Retinal pigment epithelial cell (primary cell): ENCODE data around the gene FOXI3.

ENCODE experiments used
- DNase-seq: peaks from one replicate; pipeline ENCODE4 v3.0.0-alpha.2; 2010; ENCODE audit warnings: low read depth
- H3K4me3 ChIP-seq: 2 replicates; pipeline ENCODE4 v1.5.1; 2011; ENCODE audit warnings: mild to moderate bottlenecking, low read length, control low read depth, moderate library complexity
- CTCF ChIP-seq: conservative IDR thresholded peaks from 2 replicates; pipeline ENCODE4 v1.5.1; 2011; ENCODE audit warnings: low read depth, low read length, control low read depth, inconsistent platforms

The FOXI3 gene

DNA sequence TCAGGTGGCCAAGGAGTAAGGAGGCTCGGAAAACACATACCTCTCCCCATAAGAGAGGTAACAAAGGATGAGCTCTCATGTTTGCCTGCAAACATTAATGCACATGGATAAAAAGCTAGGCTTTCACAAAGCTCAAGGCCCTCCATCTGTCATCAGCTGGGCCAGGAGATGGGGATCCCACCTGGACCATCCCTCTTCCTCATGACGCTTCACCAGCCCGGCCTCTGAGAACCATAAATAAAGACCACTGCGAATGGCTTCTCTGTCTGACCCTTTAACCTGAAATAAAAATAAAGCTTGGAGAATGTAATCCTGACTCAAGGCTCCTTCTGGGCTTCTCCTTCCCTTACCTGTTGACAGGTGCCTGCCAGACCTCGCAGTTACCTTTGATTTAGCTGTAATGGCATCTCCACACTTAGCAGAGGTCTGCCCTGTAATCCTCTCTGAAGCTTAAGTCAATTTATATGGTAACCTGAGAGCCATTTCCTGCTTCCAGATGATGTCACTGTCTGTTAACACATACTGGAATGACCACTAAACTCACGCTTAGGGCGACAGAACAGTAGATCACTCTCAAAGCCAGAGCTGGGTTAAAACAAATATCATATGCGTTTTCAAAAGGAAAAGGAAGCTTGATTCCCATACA is 29.3 kb upstream of the FOXI3 start:
- H3K4me3 ChIP-seq = no peak overlapping the region
- TF ChIP-seq CTCF = no peak
- DNase-seq = peak; percentile 24

DNA sequence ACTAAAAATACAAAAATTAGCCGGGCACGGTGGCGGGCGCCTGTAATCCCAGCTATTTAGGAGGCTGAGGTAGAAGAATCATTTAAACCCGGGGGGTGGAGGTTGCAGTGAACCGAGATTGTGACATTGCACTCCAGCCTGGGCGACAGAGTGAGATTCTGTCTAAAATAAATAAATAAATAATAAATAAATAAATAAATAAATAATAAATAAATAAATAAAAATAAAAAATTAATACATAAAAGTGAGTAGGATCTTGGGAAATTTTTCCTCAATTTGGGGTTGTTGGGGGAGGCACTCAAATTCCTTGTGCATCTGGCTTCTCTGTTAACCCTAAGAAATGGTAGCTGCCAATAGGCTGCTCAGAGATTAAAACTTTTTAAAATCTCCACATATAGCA is 20.3 kb upstream of the FOXI3 start:
- DNase-seq = no peak
- TF ChIP-seq CTCF = no peak
- H3K4me3 ChIP-seq = no peak overlapping the region

GRCh38 chr2:88471083-88471942 is 18.8 kb upstream of the FOXI3 start:
- H3K4me3 ChIP-seq = no peak overlapping the region
- no peak for DNase-seq
- TF ChIP-seq CTCF = no peak

GRCh38 chr2:88469202-88470114 is 17.0 kb upstream of the FOXI3 start:
- no peak for DNase-seq
- no peak for TF ChIP-seq CTCF
- no peak overlapping the region for H3K4me3 ChIP-seq

GRCh38 chr2:88464153-88464552 is 11.7 kb upstream of the FOXI3 start:
- no peak for DNase-seq
- no peak for TF ChIP-seq CTCF
- no peak overlapping the region for H3K4me3 ChIP-seq

GRCh38 chr2:88458633-88459032 is 6.1 kb upstream of the FOXI3 start:
- no peak for DNase-seq
- no peak for TF ChIP-seq CTCF
- H3K4me3 ChIP-seq = no peak overlapping the region
